Ovary (tissue), 10 donors: ENCODE data around the gene ZNF681. TPM values are rescaled to one million over a fixed set of nuclear protein-coding genes. Genes with fewer than 3 reads are reported as not detected.

Experiments
- DNase-seq, 5 donors: peaks; one replicate each; pipeline ENCODE4 v3.0.0-alpha.2; 2019 to 2020
- H3K27ac ChIP-seq, 2 donors: fragments of 200-600 bp; one replicate each; pipeline versions ENCODE4 v1.5.1 to v1.8.0; 2019 to 2022
- H3K27me3 ChIP-seq: fragments of 200-600 bp; one replicate; pipeline ENCODE4 v1.8.0; 2022
- H3K36me3 ChIP-seq: fragments of 200-600 bp; sonication (generic); one replicate; pipeline ENCODE4 v1.5.1; 2019
- H3K4me1 ChIP-seq: one replicate; pipeline ENCODE4 v1.8.1; 2013; ENCODE audit warnings: mild to moderate bottlenecking, moderate library complexity; ENCODE audit not compliant: insufficient read depth
- H3K4me3 ChIP-seq: fragments of 200-600 bp; sonication (generic); one replicate; pipeline ENCODE4 v1.5.1; 2017
- H3K9me3 ChIP-seq, 2 donors: fragments of 200-600 bp in 1 of 2; sonication (generic) in 1 of 2; one replicate each; pipeline versions ENCODE4 v1.5.1 to v1.8.1; 2013 to 2019; ENCODE audit warnings: mild to moderate bottlenecking in 1 of 2, moderate library complexity in 1 of 2
- EP300 ChIP-seq: sonication (generic); formaldehyde crosslinking; IDR thresholded peaks from one replicate; pipeline ENCODE4 v1.6.1; 2017; ENCODE audit warnings: antibody characterized with exemption
- POLR2A ChIP-seq: fragments of 450-650 bp; IDR thresholded peaks from one replicate; pipeline ENCODE4 v1.6.1; 2017; ENCODE audit warnings: antibody characterized with exemption, mild to moderate bottlenecking, moderate library complexity
- WGBS, 3 donors: extraction: QIAGEN DNeasy Blood & Tissue Kit in 1 of 3; methylation state at CpG; one replicate each; pipeline versions ENCODE4 v1.1.5 to v1.1.7; 2013 to 2017; 5-methylcytosine and 5-hydroxymethylcytosine counted together
- intact Hi-C, 4 donors: fragments of 100-400 bp; cut with DNase I; formaldehyde crosslinking; loops; one replicate each; pipeline versions ENCODE4 v1.11.0 to v1.15.1; 2022 to 2023
- long read RNA-seq, 3 donors: library from polyadenylated mRNA in 2 of 3; unstranded in 2 of 3; transcript quantifications; one replicate each; pipeline ENCODE4 v2.0.0 and lab custom pipeline, GENCODE V29; 2021 to 2026
- polyA plus RNA-seq, 2 donors: library from polyadenylated mRNA; stranded (reverse); fragments of 200-250 nt in 1 of 2; fragments of 350-450 nt in 1 of 2; fragmentation: Illumina TruSeq in 1 of 2; extraction: RNeasy Lipid Tissue Mini Kit (QIAGEN cat#74804) in 1 of 2; gene quantifications; one replicate each; pipeline ENCODE4 v1.2.3, GENCODE V29; 2013 to 2014
- total RNA-seq, 7 donors: library from RNA; depleted of rRNA in 2 of 7; stranded (reverse); fragments of >200 nt in 2 of 7; fragmentation: NEBNext Ultra II Directional in 3 of 7; extraction: Animal tissue kit (Norgen Biotek cat#: 25700) in 3 of 7; gene quantifications; one replicate each; pipeline versions ENCODE4 v1.1.0 to v1.2.4, GENCODE V29; 2016 to 2023
- TF ChIP-seq, protein P1 (sequence below), 3 donors: fragments of 450-650 bp in 2 of 3; fragments of 200-600 bp in 1 of 3; IDR thresholded peaks; one replicate each; pipeline versions ENCODE4 v1.5.1 to v1.8.0; 2016 to 2022; ENCODE audit warnings: antibody characterized with exemption in 3 of 3, mild to moderate bottlenecking in 1 of 3
- donor health status: DM: no; HTN: no; CAD: no; lungs with moderate emphysema.
- donor health status: DM: no; HTN: no; CAD: no.
- donor health status: Bipolar disorder and iron deficiency.
- donor health status: DM: yes; HTN: yes; CAD: no.
- donor health status: DM: no; HTN: no; CAD: no.
- donor health status: DM: yes; HTN: yes; CAD: no.

ZNF681 gene
- total RNA-seq, result 1 to 10 TPM; 1.5 to 4.0 (median 3.3) TPM
- 1 to 10 TPM; 1.5 to 1.6 TPM for polyA plus RNA-seq
- long read RNA-seq, donor 1, partial matches to known transcripts, result 0 of 10 reads
- long read RNA-seq, donor 1, other reads (novel, unspliced or antisense), result 10 of 10 reads
- long read RNA-seq, donor 2, full-length matches to known transcripts, result 5 of 5 reads
- long read RNA-seq, donor 2, partial matches to known transcripts, result 0 of 5 reads
- long read RNA-seq, donor 2, other reads (novel, unspliced or antisense), result 0 of 5 reads
- long read RNA-seq, donor 3, full-length matches to known transcripts, result 3 of 4 reads
- long read RNA-seq, donor 3, partial matches to known transcripts, result 0 of 4 reads
- long read RNA-seq, donor 3, other reads (novel, unspliced or antisense), result 1 of 4 reads

DNA sequence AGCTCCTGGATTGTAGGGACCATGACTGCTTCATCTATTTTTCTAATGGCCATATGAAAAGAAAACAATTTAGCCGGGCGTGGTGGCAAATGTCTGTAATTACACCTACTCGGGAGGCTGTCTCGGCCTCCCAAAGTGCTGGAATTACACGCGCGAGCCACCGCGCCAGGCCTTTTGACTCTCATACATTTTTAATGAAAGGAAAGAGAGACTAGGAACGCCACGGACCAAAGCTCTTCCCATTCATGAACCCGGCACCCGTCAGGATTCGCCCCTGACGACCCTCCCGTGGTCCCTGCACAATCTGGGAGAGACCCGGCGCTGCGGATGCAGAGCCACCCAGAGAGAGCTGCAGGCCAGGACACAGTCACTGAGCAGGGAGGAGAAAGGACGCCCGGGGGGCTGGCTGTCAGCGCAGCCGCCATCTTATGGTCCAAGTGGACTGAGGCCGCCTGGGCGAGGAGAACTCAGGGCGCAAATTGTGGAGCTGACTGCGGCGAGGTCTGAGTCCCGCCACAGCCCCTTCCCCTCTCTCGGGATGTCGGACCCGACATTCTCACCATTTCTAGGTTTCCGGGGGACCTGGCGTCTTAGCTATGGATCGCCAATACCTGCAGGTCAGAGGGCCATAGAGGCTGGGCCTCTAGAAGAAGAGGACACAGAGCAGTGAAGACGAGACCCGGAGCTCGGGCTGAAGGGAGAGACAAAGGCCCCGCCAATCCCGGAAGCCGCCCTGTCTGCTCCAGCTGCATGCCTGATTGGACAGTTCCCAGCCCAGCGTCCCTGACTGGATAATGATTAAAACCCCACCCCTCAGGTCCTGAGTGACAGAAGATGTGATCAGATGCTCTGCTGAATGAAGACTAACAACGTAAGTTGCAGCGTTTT is at the start of gene ZNF681:
ZNF681 (minus strand) TSS at position 705 of the 888 bp plus-strand sequence; CDS start at position 563, 142 bp downstream.
- Histone ChIP-seq H3K4me3 (peak within 1 kb of the TSS; percentile 51), H3K4me1 (peaks cover 1% of the 10 kb centered on the region), H3K27me3 (no peaks in the 10 kb centered on the region), H3K36me3 (no peaks in the 10 kb centered on the region), H3K27ac (no peak within 1 kb of the TSS), H3K9me3 (no peaks in the 10 kb centered on the region)
- WGBS, 3 donors, result 0 to 1% (median 1%) methylated on average over 44 of the region's 44 CpGs
- DNase-seq, result peak; percentile 82 to 85 (median 84)
- TF ChIP-seq, protein P1, sequence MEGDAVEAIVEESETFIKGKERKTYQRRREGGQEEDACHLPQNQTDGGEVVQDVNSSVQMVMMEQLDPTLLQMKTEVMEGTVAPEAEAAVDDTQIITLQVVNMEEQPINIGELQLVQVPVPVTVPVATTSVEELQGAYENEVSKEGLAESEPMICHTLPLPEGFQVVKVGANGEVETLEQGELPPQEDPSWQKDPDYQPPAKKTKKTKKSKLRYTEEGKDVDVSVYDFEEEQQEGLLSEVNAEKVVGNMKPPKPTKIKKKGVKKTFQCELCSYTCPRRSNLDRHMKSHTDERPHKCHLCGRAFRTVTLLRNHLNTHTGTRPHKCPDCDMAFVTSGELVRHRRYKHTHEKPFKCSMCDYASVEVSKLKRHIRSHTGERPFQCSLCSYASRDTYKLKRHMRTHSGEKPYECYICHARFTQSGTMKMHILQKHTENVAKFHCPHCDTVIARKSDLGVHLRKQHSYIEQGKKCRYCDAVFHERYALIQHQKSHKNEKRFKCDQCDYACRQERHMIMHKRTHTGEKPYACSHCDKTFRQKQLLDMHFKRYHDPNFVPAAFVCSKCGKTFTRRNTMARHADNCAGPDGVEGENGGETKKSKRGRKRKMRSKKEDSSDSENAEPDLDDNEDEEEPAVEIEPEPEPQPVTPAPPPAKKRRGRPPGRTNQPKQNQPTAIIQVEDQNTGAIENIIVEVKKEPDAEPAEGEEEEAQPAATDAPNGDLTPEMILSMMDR (IDR thresholded peaks at IDR 0.05), result no peak
- TF ChIP-seq EP300, result no peak
- intact Hi-C loops, result no loop called here

DNA sequence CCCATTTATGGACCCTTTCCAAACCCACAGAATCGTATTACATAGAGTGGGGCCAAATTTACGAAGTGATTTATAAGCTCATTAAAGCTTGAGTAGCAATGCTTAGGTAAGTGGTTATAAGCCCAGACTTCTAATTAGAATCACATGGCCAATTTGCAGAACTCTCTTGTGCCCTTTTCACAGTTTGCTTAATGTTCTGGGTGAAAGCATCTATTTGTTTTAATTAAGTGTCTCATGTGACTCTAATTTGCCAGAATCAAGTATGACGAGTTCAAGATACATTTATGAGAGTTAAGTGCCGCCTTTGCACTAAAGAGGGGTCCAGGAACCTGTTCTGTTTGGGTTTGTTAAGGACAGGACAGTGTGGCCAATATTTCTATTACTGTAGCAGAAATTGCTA is 46.0 kb upstream of the ZNF681 start:
- no peak for DNase-seq
- intact Hi-C loops, result loop anchor here in 1 of 4 donors (10.0 kb wide), 1 partner anchor 430 kb away; no protein-coding TSS in a partner anchor
- no peak overlapping the region for H3K4me3 ChIP-seq
- H3K9me3 ChIP-seq, result no peaks in the 10 kb centered on the region
- H3K4me1 ChIP-seq, result no peaks in the 10 kb centered on the region
- H3K27ac ChIP-seq, result no peak overlapping the region
- 60 to 73% (median 71%) methylated on average over 4 of the region's 4 CpGs for WGBS, 3 donors
- TF ChIP-seq EP300 (no peak), POLR2A (no peak)
- TF ChIP-seq, protein P1 (IDR thresholded peaks at IDR 0.05), result no peak
- no peaks in the 10 kb centered on the region for H3K36me3 ChIP-seq
- H3K27me3 ChIP-seq, result no peaks in the 10 kb centered on the region

DNA sequence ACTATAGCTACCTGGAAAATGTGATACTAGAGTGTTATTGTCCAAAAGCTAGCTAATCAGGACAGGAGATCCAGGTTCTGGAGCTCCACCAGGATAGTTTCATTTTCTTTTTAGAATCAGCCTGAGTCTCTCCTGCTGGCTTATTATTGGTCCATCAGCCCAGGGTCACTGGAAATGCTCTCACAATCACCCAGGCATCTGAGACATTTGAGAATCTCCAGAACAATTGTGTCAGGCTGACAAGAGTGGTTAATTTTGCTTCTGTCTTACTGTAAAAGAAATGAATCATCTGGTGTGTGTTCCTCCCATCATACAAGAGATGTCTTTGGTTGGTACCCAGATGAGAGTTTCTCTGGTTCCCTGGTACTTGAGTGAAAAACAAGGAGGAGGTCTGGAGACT is 43.6 kb upstream of the ZNF681 start:
- Histone ChIP-seq H3K36me3 (no peaks in the 10 kb centered on the region), H3K4me1 (no peaks in the 10 kb centered on the region), H3K9me3 (no peaks in the 10 kb centered on the region), H3K27ac (no peak overlapping the region), H3K27me3 (no peaks in the 10 kb centered on the region), H3K4me3 (no peak overlapping the region)
- no peak for TF ChIP-seq POLR2A
- no peak for TF ChIP-seq EP300
- TF ChIP-seq, protein P1 (IDR thresholded peaks at IDR 0.05), result no peak
- DNase-seq, result no peak
- intact Hi-C loops, result loop anchor here in 1 of 4 donors (10.0 kb wide), 1 partner anchor 427 kb away; no protein-coding TSS in a partner anchor

DNA sequence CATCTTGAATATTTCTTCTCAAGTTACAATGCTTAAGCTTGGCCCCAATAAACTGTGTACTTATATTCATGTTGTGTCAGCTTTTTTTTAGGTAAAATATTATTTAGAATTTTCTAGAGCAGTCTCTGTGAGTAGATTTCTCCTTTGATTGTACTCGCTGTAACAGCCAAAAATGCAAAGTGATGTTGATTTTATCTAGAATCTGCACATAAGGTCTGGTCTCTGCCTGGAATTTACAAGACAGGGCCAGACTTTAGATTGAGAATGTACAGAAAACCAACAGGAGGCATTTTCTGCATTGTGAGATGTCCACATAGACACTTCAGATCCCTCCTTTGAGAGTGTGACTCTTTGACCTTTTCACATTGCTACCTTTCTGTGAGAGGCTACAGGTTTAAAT is 43.1 kb upstream of the ZNF681 start:
- intact Hi-C loops, result loop anchor here in 1 of 4 donors (10.0 kb wide), 1 partner anchor 427 kb away; no protein-coding TSS in a partner anchor
- Histone ChIP-seq H3K27ac (no peak overlapping the region), H3K36me3 (no peaks in the 10 kb centered on the region), H3K27me3 (no peaks in the 10 kb centered on the region), H3K4me3 (no peak overlapping the region), H3K9me3 (no peaks in the 10 kb centered on the region), H3K4me1 (no peaks in the 10 kb centered on the region)
- no peak for TF ChIP-seq POLR2A
- TF ChIP-seq EP300, result no peak
- TF ChIP-seq, protein P1 (IDR thresholded peaks at IDR 0.05), result no peak
- no peak for DNase-seq
- WGBS, 3 donors, result 97 to 100% (median 97%) methylated on average over 1 of the region's 1 CpG
